T-helper 2 cell treated with Interferon-gamma antibody and Interleukin-4, amounts not matched to agents 5 μg/mL and 100 μg/mL, for 36 hours (primary cell): ENCODE data around the gene SLTM.
"Not testable (repeated sequence)": the region's sequence is repeated elsewhere in the genome, so short reads cannot be mapped to it uniquely, and the experiment has no call there.

Experiments
- DNase-seq: peaks from one replicate; pipeline ENCODE4 v3.0.0; 2021; ENCODE audit warnings: low spot score
- H3K27ac Mint-ChIP-seq: one replicate; pipeline ENCODE4 v1.8.0; 2021; ENCODE audit warnings: mild to moderate bottlenecking, mixed read lengths
- H3K27me3 Mint-ChIP-seq: one replicate; pipeline ENCODE4 v1.8.0; 2021; ENCODE audit warnings: low read depth, mixed read lengths
- H3K36me3 Mint-ChIP-seq: one replicate; pipeline ENCODE4 v1.8.0; 2021; ENCODE audit warnings: low read depth, mixed read lengths
- H3K4me1 Mint-ChIP-seq: one replicate; pipeline ENCODE4 v1.8.0; 2021; ENCODE audit warnings: low read depth, mixed read lengths
- H3K4me3 Mint-ChIP-seq: one replicate; pipeline ENCODE4 v1.8.0; 2022; ENCODE audit warnings: mild to moderate bottlenecking, moderate library complexity, mixed read lengths
- H3K9me3 Mint-ChIP-seq: one replicate; pipeline ENCODE4 v1.8.0; 2021; ENCODE audit warnings: mixed read lengths

Gene SLTM

DNA sequence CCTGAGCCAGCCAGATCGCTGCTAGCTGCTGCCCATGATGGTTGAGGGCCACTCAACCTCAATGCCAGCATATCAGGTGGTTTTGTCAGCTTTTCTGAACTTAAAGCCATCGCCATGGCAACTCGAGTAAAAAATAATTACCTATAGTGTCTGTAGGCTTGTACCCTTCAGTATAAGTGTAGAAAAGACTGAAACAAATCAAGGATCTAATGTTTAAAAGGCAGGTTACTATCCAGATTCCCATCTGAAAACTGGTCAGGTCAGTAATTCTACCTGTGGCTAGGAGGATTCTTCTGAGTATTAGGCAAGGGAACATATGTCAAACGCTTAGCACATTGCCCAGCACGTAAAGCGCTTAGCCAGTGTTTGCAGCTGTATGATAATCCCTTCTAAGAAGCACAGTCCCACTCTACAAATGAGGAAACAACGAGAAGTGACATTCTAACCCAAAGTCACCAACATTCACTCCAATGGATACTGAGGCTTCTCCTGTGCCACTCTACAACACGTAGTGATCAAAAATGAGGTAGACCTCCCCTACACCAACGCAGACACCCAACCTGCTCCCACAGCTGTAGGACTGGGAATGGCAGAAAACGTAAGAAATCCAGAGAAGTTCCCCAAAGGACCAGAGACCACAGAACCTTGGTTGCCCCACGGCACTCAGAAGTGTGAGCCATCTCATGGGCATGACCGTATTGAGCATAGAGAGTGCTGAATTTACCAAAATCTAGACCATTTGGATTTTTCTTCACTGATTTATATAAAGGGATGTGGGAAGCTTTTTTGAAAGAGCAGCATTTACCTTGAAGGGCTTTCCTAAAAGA is 55.3 kb downstream of the SLTM start:
- H3K27ac Mint-ChIP-seq, result no peak overlapping the region
- no peak overlapping the region for H3K4me3 Mint-ChIP-seq
- no peak for DNase-seq
- H3K9me3 Mint-ChIP-seq, result no peaks in the 10 kb centered on the region
- no peaks in the 10 kb centered on the region for H3K27me3 Mint-ChIP-seq
- H3K36me3 Mint-ChIP-seq, result peaks cover 58% of the 10 kb centered on the region
- H3K4me1 Mint-ChIP-seq, result no peaks in the 10 kb centered on the region

DNA sequence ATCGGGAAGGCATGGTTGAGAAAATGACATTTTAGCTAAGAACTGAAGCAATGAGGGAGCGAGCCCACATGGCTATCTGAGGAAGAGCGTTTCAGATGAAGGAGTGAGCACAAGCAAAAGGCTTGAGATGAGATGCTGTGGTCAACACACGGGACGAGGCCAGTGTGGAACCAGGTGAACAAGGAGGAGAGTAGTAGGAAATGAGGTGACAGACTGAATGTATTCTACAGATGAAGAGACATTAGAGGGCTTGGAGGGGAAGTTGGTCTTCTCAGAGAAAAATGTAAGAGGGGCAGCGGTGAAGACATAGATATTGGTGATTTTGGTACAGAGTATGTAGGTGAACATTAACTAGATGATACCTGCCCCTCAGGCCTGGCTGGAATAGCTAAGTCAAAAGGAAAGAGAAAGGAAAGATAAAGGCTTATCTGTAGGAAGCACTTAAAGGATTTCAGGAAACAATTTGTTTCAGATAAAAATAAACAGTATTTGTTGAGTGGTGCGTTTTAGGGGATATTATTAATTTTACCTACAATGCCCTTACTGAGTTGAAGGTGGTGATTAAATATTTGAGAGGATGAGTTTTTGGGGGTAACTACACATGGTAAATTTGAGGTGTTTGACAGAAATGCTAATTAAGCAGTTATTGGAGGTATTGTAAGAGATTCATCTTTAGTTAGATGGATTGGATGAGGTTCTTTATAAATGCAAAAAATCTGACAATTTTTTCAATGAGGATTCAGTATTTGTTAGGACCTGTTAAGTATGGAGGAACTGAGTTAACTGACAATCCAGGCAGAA is 57.0 kb downstream of the SLTM start:
- Mint-ChIP-seq H3K4me3 (no peak overlapping the region), H3K36me3 (peaks cover 48% of the 10 kb centered on the region), H3K27ac (no peak overlapping the region)

DNA sequence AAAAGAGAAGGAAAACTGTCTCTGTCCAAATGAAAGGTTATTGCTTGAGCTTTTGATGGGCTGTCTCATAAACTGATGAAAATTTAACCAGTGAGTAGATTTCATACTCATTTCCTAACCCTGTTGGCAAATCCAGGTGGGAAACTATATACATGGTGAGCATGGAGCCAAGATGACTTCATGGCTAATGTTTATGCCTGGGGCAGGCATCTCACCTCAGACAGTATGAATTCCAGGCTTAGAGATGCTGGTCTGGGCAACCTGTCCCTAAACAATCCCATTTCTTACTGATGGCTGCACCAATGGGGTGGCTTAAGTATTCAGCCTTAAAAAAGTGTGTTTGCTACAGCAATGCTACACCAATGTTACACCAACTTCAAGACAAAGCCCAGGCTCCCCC is 58.1 kb downstream of the SLTM start:
- DNase-seq, result no peak
- Mint-ChIP-seq H3K27me3 (no peaks in the 10 kb centered on the region), H3K4me1 (no peaks in the 10 kb centered on the region), H3K9me3 (no peaks in the 10 kb centered on the region), H3K4me3 (no peak overlapping the region), H3K27ac (no peak overlapping the region), H3K36me3 (peaks cover 36% of the 10 kb centered on the region)

More for the DNA sequence above, 57.0 kb downstream of the SLTM start:
- Mint-ChIP-seq H3K27me3 (no peaks in the 10 kb centered on the region), H3K9me3 (no peaks in the 10 kb centered on the region), H3K4me1 (no peaks in the 10 kb centered on the region)
- no peak for DNase-seq

DNA sequence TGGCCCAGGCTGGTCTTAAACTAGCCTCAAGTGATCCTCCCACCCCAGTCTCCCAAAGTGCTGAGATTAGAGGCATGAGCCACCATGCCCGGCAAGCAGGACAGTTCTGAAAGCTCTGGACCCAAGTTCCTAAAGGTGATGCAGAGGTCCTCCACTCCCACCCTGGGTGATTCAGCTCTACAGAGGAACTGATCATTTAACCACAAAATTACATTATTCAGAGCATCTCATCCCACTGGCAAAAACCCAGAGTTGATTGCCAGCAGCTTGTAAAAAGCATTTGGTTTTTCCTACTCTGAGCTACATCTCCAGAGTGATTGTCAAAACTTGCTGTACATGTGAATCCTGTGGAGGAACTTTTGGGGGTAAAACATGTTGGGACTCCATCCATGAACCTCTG is 60.2 kb downstream of the SLTM start:
- Mint-ChIP-seq H3K4me3 (no peak overlapping the region), H3K27me3 (no peaks in the 10 kb centered on the region), H3K4me1 (no peaks in the 10 kb centered on the region), H3K27ac (no peak overlapping the region), H3K9me3 (no peaks in the 10 kb centered on the region), H3K36me3 (peaks cover 18% of the 10 kb centered on the region)
- no peak for DNase-seq

DNA sequence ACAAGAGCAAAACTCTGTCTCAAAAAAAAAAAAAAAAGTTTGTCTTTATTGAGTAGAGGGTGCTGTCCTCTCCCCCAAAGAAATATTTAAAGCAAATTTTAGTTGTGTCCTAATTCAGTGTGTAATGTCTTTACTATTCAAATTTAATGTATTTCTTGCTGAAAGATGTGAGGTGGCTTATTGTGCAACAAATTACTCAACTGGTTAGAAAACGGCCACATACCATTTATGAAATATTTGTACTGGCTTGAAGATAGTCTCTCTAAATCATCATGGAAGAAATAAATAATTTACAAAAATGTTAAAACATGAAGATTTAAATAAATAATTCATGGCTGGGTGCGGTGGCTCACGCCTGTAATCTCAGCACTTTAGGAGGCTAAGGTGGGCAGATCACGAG is 63.0 kb downstream of the SLTM start:
- Mint-ChIP-seq H3K9me3 (no peaks in the 10 kb centered on the region), H3K27ac (no peak overlapping the region), H3K4me1 (no peaks in the 10 kb centered on the region), H3K27me3 (no peaks in the 10 kb centered on the region), H3K36me3 (no peaks in the 10 kb centered on the region), H3K4me3 (no peak overlapping the region)
- DNase-seq, result no peak

DNA sequence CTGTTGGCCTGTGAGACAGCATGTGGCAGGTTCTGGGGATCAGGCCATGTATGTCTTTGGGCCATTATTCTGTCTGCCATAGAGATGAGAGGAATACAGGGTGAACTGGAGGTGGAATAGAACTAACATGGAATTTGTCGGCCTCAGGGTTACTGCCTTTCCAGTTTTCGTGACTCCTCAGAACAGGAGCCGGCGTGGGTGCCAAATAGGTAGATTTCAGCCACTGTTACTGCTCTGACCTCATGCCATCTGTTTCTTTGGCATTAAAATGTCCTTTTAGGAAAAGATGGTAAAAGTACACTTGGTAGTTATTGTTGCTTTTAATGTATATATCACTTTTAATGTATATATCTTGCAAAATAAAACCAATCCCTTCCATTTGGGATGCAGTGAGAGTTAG is 65.6 kb downstream of the SLTM start:
- no peak overlapping the region for H3K27ac Mint-ChIP-seq
- DNase-seq, result no peak
- H3K4me1 Mint-ChIP-seq, result peaks cover 3% of the 10 kb centered on the region
- no peaks in the 10 kb centered on the region for H3K36me3 Mint-ChIP-seq
- no peak overlapping the region for H3K4me3 Mint-ChIP-seq
- H3K9me3 Mint-ChIP-seq, result no peaks in the 10 kb centered on the region
- peaks cover 3% of the 10 kb centered on the region for H3K27me3 Mint-ChIP-seq

DNA sequence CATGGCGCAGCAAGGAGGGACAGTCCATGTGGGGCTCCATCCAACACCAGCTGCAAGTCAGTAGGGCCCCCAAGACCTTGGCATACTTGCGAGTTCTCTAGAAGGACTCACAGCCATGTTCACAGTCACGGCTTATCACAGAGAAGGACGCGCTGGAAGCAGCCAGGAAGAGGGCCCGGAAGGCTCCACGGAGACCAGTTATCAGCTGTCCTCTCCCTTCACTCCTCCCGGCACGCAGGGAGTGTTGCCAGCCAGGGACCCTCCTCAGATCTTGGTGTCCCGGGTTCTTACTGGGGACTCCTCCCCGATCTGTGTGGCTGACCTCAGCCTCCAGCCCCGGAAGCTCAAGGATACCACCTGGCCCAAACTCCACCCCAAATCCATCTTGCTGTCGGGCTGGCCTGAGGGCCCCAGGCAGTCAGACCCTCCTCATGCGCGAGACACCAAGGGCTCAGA is 68.0 kb downstream of the SLTM start:
- H3K4me3 Mint-ChIP-seq, result no peak overlapping the region
- H3K36me3 Mint-ChIP-seq, result no peaks in the 10 kb centered on the region
- H3K4me1 Mint-ChIP-seq, result peaks cover 10% of the 10 kb centered on the region
- peaks cover 3% of the 10 kb centered on the region for H3K27me3 Mint-ChIP-seq
- DNase-seq, result no peak
- no peaks in the 10 kb centered on the region for H3K9me3 Mint-ChIP-seq
- H3K27ac Mint-ChIP-seq, result no peak overlapping the region

DNA sequence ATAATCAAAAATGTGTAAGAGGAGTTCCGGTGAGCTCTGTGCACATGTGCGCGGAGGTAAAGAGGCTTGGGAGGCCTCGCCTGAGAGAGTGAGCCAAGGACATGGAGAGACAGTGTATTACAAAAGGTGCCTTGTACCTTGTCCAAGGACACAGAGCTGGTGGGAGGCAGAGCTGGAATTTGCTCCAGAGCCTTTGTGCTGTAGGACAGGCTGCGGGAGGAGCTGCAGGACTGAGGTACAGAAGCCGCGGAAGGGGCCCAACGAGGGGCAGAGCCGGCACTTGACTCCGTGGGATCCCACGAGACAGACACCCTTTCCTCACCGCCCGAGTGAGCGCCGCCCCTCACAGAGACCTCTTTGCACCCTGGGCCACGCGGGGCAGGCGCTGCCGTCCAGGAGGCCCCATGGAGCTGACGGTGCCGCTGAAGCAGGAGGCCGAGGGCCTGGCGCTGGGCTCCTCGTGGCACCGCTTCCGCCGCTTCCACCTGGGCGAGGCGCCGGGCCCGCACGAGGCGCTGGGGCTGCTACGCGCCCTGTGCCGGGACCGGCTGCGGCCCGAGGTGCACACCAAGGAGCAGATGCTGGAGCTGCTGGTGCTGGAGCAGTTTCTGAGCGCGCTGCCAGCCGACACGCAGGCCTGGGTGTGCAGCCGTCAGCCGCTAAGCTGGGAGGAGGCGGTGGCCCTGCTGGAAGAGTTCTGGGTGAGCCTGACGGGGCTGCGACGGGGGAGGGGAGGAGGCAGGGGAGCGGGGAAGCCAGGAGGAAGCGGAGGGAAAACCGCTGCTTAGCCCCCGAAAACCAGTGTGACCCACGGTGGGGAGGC is 68.7 kb downstream of the SLTM start:
- Mint-ChIP-seq H3K9me3 (no peaks in the 10 kb centered on the region), H3K36me3 (no peaks in the 10 kb centered on the region), H3K27me3 (peaks cover 3% of the 10 kb centered on the region), H3K4me1 (peaks cover 10% of the 10 kb centered on the region), H3K4me3 (peak overlapping the region; percentile 14), H3K27ac (peak overlapping the region; percentile 52)
- DNase-seq, result no peak

DNA sequence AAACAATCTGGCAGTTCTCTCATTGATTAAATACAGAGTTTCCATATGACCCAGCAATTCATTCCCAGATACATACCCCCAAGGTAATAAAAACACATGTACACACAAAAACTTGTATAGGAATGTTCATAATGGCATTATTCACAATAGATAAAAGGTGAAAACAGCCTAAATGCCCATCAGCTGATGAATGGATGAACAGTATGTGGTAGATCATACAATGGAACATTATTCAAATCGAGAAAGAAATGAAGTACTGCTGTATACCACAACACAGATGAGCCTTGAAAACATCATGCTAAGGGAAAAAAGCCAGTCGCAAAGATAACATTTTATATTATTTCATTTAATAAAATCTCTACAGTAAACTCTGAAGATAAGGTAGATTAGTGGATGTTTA is 71.2 kb downstream of the SLTM start:
- H3K27me3 Mint-ChIP-seq, result peaks cover 3% of the 10 kb centered on the region
- H3K9me3 Mint-ChIP-seq, result no peaks in the 10 kb centered on the region
- no peak for DNase-seq
- peaks cover 10% of the 10 kb centered on the region for H3K4me1 Mint-ChIP-seq
- H3K27ac Mint-ChIP-seq, result no peak overlapping the region
- H3K36me3 Mint-ChIP-seq, result no peaks in the 10 kb centered on the region
- no peak overlapping the region for H3K4me3 Mint-ChIP-seq

DNA sequence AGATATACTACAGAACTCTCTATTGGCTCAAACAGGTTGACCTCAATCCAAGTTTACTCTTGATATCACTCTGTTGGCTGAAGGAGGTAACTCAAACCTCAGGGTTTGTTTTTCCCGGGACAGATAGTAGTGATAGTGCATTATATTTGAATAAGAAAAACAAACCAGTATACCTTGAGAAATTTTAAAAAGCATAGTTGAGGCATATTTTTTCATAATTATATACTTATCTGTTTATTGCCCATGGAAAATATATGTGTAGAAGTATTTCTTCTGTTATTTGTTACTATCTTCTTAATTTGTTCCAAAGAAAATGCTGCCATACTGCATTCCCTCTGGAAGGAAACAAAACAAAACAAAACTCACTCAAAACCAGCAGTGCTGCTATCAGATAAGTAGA is 76.9 kb downstream of the SLTM start:
- H3K9me3 Mint-ChIP-seq, DNase-seq, H3K4me3 Mint-ChIP-seq, H3K4me1 Mint-ChIP-seq, H3K27me3 Mint-ChIP-seq, H3K27ac Mint-ChIP-seq: not testable (repeated sequence)
- H3K36me3 Mint-ChIP-seq, result peaks cover 20% of the 10 kb centered on the region

DNA sequence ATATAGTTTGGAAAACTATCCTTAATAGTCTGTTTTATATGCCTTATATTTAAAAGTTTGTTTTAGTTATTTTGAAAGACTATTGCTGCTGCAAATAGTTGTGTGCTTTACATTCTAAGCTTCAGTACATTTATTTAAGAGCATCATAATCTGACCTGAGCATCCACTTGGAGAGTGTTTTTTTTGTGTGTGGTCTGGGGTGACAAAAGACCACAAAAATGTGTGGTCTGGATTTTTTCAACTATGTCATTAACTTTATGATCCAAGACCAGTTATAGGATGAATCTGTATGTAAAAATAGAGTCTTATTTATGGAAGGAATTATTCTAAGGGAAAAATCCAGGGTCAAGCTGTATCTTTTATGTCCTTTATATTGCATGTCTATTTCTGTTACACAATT is 77.4 kb downstream of the SLTM start:
- peaks cover 21% of the 10 kb centered on the region for H3K36me3 Mint-ChIP-seq
- H3K4me3 Mint-ChIP-seq, result no peak overlapping the region
- no peaks in the 10 kb centered on the region for H3K27me3 Mint-ChIP-seq
- H3K27ac Mint-ChIP-seq, result no peak overlapping the region
- no peaks in the 10 kb centered on the region for H3K4me1 Mint-ChIP-seq
- H3K9me3 Mint-ChIP-seq, result no peaks in the 10 kb centered on the region
- no peak for DNase-seq

DNA sequence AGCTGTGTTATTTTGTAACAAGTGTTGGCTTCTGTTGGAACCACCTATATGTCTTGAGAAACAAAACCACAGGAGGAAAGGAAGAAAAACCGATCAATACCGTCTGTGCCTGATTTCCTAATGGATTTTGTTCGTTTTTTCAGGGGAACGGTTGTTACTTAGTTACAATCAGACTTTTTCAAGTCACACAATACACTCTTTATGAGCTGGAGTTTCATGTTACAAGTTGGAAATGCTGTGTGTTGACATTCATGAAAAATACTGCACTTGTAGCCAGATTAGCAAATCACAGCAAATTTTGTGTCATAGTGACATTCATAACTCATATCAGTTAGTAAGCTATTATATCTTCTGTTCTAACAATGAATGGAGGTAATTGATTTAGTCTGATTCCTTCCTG is 78.9 kb downstream of the SLTM start:
- DNase-seq, result no peak
- H3K4me3 Mint-ChIP-seq, result no peak overlapping the region
- no peak overlapping the region for H3K27ac Mint-ChIP-seq
- no peaks in the 10 kb centered on the region for H3K9me3 Mint-ChIP-seq
- peaks cover 24% of the 10 kb centered on the region for H3K36me3 Mint-ChIP-seq
- no peaks in the 10 kb centered on the region for H3K4me1 Mint-ChIP-seq
- H3K27me3 Mint-ChIP-seq, result no peaks in the 10 kb centered on the region

DNA sequence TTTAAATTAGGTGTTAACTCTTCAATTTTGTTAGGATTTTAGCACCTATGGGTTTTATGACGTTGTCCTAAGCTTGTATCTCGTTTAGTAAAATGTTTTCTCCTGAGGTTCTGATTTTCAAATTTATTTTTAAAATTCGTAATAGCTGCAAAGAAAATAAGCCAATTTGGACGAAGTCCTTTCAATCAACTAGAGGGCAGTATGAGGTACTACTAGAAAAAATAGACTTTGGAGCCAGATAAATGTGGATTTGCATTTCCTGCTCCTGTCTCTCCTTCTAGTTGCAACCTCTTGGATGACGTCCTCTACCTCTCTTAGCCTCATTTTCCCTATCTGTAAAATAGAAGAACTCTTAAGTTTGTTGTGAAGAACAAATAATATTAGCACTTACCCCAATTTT is 81.1 kb downstream of the SLTM start:
- Mint-ChIP-seq H3K4me1 (no peaks in the 10 kb centered on the region), H3K9me3 (no peaks in the 10 kb centered on the region), H3K27ac (no peak overlapping the region)

DNA sequence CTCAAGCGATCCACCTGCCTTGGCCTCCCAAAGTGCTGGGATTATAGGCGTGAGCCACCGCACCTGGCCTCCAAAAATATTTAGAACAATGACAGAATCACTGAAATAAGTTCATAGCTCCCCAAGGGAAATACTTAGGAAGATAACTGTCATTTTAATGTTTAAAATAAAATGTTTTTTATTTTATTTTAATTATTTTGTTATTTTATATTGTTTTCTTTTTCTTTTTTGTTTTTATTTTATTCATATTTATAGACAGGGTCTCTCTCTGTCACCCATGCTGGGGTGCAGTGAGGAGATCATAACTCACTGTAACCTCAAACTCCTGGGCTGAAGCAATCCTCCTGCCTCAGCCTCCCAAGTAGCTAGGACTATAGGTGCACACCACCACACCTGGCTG is 82.3 kb downstream of the SLTM start:
- not testable (repeated sequence) for H3K4me1 Mint-ChIP-seq, H3K9me3 Mint-ChIP-seq, H3K27me3 Mint-ChIP-seq, DNase-seq, H3K4me3 Mint-ChIP-seq, H3K27ac Mint-ChIP-seq
- peaks cover 42% of the 10 kb centered on the region for H3K36me3 Mint-ChIP-seq

More for the DNA sequence above, 81.1 kb downstream of the SLTM start:
- DNase-seq, result no peak
- Mint-ChIP-seq H3K36me3 (peaks cover 41% of the 10 kb centered on the region), H3K4me3 (no peak overlapping the region), H3K27me3 (no peaks in the 10 kb centered on the region)
